ENCODE results near the gene CIAO2B. TPM values are rescaled to one million over a fixed set of nuclear protein-coding genes. Genes with fewer than 3 reads are reported as not detected.

The CIAO2B gene
- total and polyA plus RNA-seq, 2 donors (not counting 3 experiments of a cell fraction or from before 2014, with no cell fraction given): 78.7 to 314 TPM

- POLR2A ChIA-PET: no interaction called here
- FAIRE-seq: no peak
Observed at GRCh38 chr16:66886321-66886720, 47.9 kb downstream of the CIAO2B start.

More at GRCh38 chr16:66886321-66886720, 47.9 kb downstream of the CIAO2B start:
- Histone ChIP-seq H3K27ac (ENCODE audit: insufficient read depth, low read depth, low read length) (no peak overlapping the region), H3K4me3 (replicated peaks in 1 of 3; ENCODE audit: insufficient read depth in 1 of 3, low read depth in 1 of 3, low read length in 3 of 3) (no peak overlapping the region), H3K9ac (replicated peaks; ENCODE audit: extremely low read depth, insufficient read depth, low read length) (no peak overlapping the region), H4K20me1 (replicated peaks; ENCODE audit: control insufficient read depth, extremely low read depth, insufficient read depth, low read length) (peaks cover 4% of the 10 kb centered on the region), H3K9me3 (replicated peaks; ENCODE audit: control insufficient read depth, insufficient read depth, low read length) (no peaks in the 10 kb centered on the region), H3K79me2 (ENCODE audit: control insufficient read depth, insufficient read depth, low read length) (no peaks in the 10 kb centered on the region), H3K4me2 (ENCODE audit: insufficient read depth, low read length) (no peak overlapping the region), H3K27me3 (ENCODE audit: control insufficient read depth in 2 of 2, insufficient read depth in 2 of 2, low read length in 2 of 2) (no peaks in the 10 kb centered on the region), H3K36me3 (ENCODE audit: control insufficient read depth in 2 of 2, extremely low read depth in 1 of 2, insufficient read depth in 2 of 2, low read length in 2 of 2) (peaks cover 3 to 9% of the 10 kb centered on the region in 2 experiments), H3K4me1 (ENCODE audit: control insufficient read depth, extremely low read depth, insufficient read depth, low read length) (no peaks in the 10 kb centered on the region), H3K9me1 (replicated peaks; ENCODE audit: control insufficient read depth, extremely low read depth, insufficient read depth, low read length) (no peaks in the 10 kb centered on the region), H2AFZ (ENCODE audit: low read depth, low read length) (no peak overlapping the region)
- no peak for DNase-seq (ENCODE audit: low read depth, low spot score)
- CTCF ChIA-PET: interaction anchor here (1.2 to 1.3 kb wide), 3 partner anchors 19 to 61 kb away, joined by 3 to 4 read pairs (median 4); no protein-coding TSS in a partner anchor
- TF ChIP-seq CTCF (IDR thresholded peaks at IDR 0.05; ENCODE audit: extremely low read depth in 1 of 2, insufficient read depth in 1 of 2, low read depth in 1 of 2, low read length in 2 of 2) (no peak), POLR2A (IDR thresholded peaks at IDR 0.05; ENCODE audit: low read depth, low read length) (no peak), FOS (IDR thresholded peaks at IDR 0.05; ENCODE audit: borderline replicate concordance, insufficient read depth, low read length) (no peak), GATA2 (IDR thresholded peaks at IDR 0.05; ENCODE audit: insufficient read depth, insufficient read length, low read depth, low read length) (no peak), JUN (IDR thresholded peaks at IDR 0.05; ENCODE audit: borderline replicate concordance, insufficient read depth, insufficient read length, low read depth) (no peak), EZH2 (IDR thresholded peaks at IDR 0.05; ENCODE audit: borderline replicate concordance, low read depth, low read length, severe bottlenecking) (no peak), POLR2AphosphoS5 (IDR thresholded peaks at IDR 0.05; ENCODE audit: insufficient read depth, low read depth, low read length) (no peak), MYC (IDR thresholded peaks at IDR 0.05; ENCODE audit: low read depth, low read length) (no peak)
- TF ChIP-seq, protein P1, sequence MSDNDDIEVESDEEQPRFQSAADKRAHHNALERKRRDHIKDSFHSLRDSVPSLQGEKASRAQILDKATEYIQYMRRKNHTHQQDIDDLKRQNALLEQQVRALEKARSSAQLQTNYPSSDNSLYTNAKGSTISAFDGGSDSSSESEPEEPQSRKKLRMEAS (IDR thresholded peaks at IDR 0.05; ENCODE audit: insufficient read depth, insufficient read length): no peak
- BruUV-seq (replicated peaks): no TSS peak
- dilution Hi-C loops (cut with MboI; ENCODE audit: extremely low pct_ligation_motif_present, low sequenced_read_pairs): no loop called here
- intact Hi-C loops (cut with micrococcal nuclease): no loop called here
